H1 (cell line): ENCODE data around the gene FAH. TPM values are rescaled to one million over a fixed set of nuclear protein-coding genes. Genes with fewer than 3 reads are reported as not detected.

Experiments used
- CTCF ChIA-PET: fragments of 300-600 bp; sonication (Branson Sonifier 250); formaldehyde crosslinking; loops from one replicate; lab custom pipeline; 2021; ENCODE audit not compliant: partially characterized antibody; lab: Charles Lee
- POLR2A ChIA-PET: fragments of 300-600 bp; sonication (Branson Sonifier 250); formaldehyde crosslinking; loops from one replicate; lab custom pipeline; 2021; ENCODE audit warnings: inconsistent platforms; ENCODE audit not compliant: partially characterized antibody; lab: Charles Lee
- DNase-seq, 2 experiments: peaks; one replicate each; pipeline versions ENCODE4 v3.0.0 to v3.0.0-alpha.2; 2010 to 2022; ENCODE audit warnings: low spot score in 2 of 2, low read depth in 1 of 2, mixed read lengths in 1 of 2
- FAIRE-seq: peaks from 2 replicates; lab custom pipeline; 2011; peaks lifted over from hg19 to GRCh38; lab: Jason Lieb, UNC
- H2AFZ ChIP-seq: 2 replicates; pipeline ENCODE4 v1.8.1; 2012; ENCODE audit warnings: low read length, inconsistent platforms
- H2AK5ac ChIP-seq: 2 replicates; pipeline ENCODE4 v1.6.1; 2013; ENCODE audit warnings: low read depth, low read length
- H2BK120ac ChIP-seq: replicated peaks from 2 replicates; pipeline ENCODE3; 2013; ENCODE audit warnings: low read depth, low read length, inconsistent platforms
- H2BK12ac ChIP-seq: 2 replicates; pipeline ENCODE4 v1.6.1; 2013; ENCODE audit warnings: low read depth, low read length
- H2BK15ac ChIP-seq: 2 replicates; pipeline ENCODE4 v1.6.1; 2013; ENCODE audit warnings: low read length
- H2BK20ac ChIP-seq: 2 replicates; pipeline ENCODE4 v1.6.1; 2013; ENCODE audit warnings: low read length
- H2BK5ac ChIP-seq: 2 replicates; pipeline ENCODE4 v1.6.1; 2013; ENCODE audit warnings: low read depth, low read length
- H3K14ac ChIP-seq: 2 replicates; pipeline ENCODE4 v1.6.1; 2013; ENCODE audit warnings: inconsistent platforms; ENCODE audit not compliant: insufficient read length
- H3K18ac ChIP-seq: 2 replicates; pipeline ENCODE4 v1.6.1; 2013; ENCODE audit warnings: low read length; ENCODE audit errors: extremely low read depth
- H3K23ac ChIP-seq: 2 replicates; pipeline ENCODE4 v1.6.1; 2013; ENCODE audit warnings: inconsistent platforms; ENCODE audit not compliant: insufficient read length
- H3K23me2 ChIP-seq: 2 replicates; pipeline ENCODE4 v1.6.1; 2013; ENCODE audit warnings: low read depth, low read length
- H3K27ac ChIP-seq: 2 replicates; pipeline ENCODE4 v1.6.1; 2011; ENCODE audit warnings: low read depth, low read length, inconsistent platforms
- H3K27me3 ChIP-seq, 4 experiments: replicated peaks in 1 of 4; 1 replicate in 1 of 4; 2 replicates in 3 of 4; pipeline versions ENCODE4 v1.6.1 to v1.8.1; 2011 to 2013; ENCODE audit warnings: low read length in 3 of 4, mild to moderate bottlenecking in 3 of 4, inconsistent platforms in 2 of 4, mixed read lengths in 2 of 4, moderate library complexity in 1 of 4; ENCODE audit not compliant: control insufficient read depth in 3 of 4, insufficient read depth in 3 of 4; ENCODE audit errors: extremely low read depth in 1 of 4
- H3K36me3 ChIP-seq, 4 experiments: 2 replicates each; pipeline versions ENCODE4 v1.6.1 to v1.8.1; 2011 to 2013; ENCODE audit warnings: mild to moderate bottlenecking in 4 of 4, low read length in 3 of 4, moderate library complexity in 2 of 4, control low read depth in 1 of 4, inconsistent platforms in 1 of 4; ENCODE audit not compliant: insufficient read depth in 4 of 4, control insufficient read depth in 2 of 4
- H3K4ac ChIP-seq: replicated peaks from 2 replicates; pipeline ENCODE3; 2013; ENCODE audit warnings: low read length, low read depth, mixed read lengths, inconsistent platforms; ENCODE audit not compliant: insufficient read length
- H3K4me1 ChIP-seq, 4 experiments: replicated peaks in 1 of 4; 1 replicate in 1 of 4; 2 replicates in 3 of 4; pipeline versions ENCODE4 v1.6.1 to v1.8.1; 2011 to 2013; ENCODE audit warnings: low read length in 3 of 4, inconsistent platforms in 2 of 4, mixed read lengths in 1 of 4; ENCODE audit not compliant: insufficient read depth in 4 of 4, control insufficient read depth in 3 of 4
- H3K4me2 ChIP-seq, 2 experiments: 2 replicates each; pipeline versions ENCODE4 v1.6.1 to v1.8.1; 2011 to 2013; ENCODE audit warnings: low read depth in 2 of 2, low read length in 2 of 2, control low read depth in 1 of 2, inconsistent platforms in 1 of 2, mild to moderate bottlenecking in 1 of 2; ENCODE audit not compliant: insufficient read depth in 1 of 2
- H3K4me3 ChIP-seq, 4 experiments: fragments of 200-600, 300-600 bp in 1 of 4; sonication (generic), shearing (Covaris generic), sonication (Bioruptor Twin) in 1 of 4; 2 replicates each; pipeline versions ENCODE4 v1.5.1 to v1.8.1; 2011 to 2016; ENCODE audit warnings: low read length in 4 of 4, low read depth in 3 of 4, control low read depth in 2 of 4, inconsistent platforms in 2 of 4, mild to moderate bottlenecking in 2 of 4, mixed read lengths in 1 of 4, moderate library complexity in 1 of 4; ENCODE audit not compliant: insufficient read depth in 2 of 4; ENCODE audit errors: extremely low read depth in 1 of 4
- H3K56ac ChIP-seq: replicated peaks from 2 replicates; pipeline ENCODE3; 2013; ENCODE audit warnings: low read depth, mild to moderate bottlenecking, mixed read lengths, low read length, inconsistent platforms; ENCODE audit not compliant: insufficient read length
- H3K79me1 ChIP-seq: 2 replicates; pipeline ENCODE4 v1.6.1; 2013; ENCODE audit warnings: low read depth, low read length, control low read depth
- H3K79me2 ChIP-seq, 2 experiments: 2 replicates each; pipeline versions ENCODE4 v1.6.1 to v1.8.1; 2012 to 2013; ENCODE audit warnings: low read length in 2 of 2, mild to moderate bottlenecking in 2 of 2, inconsistent platforms in 1 of 2; ENCODE audit not compliant: insufficient read depth in 2 of 2, control insufficient read depth in 1 of 2
- H3K9ac ChIP-seq, 4 experiments: replicated peaks in 1 of 4; 1 replicate in 1 of 4; 2 replicates in 3 of 4; pipeline versions ENCODE4 v1.6.1 to v1.8.1; 2011 to 2013; ENCODE audit warnings: low read depth in 3 of 4, low read length in 3 of 4, control low read depth in 2 of 4, mild to moderate bottlenecking in 2 of 4, moderate library complexity in 2 of 4, inconsistent platforms in 1 of 4; ENCODE audit errors: extremely low read depth in 1 of 4
- H3K9me3 ChIP-seq, 2 experiments: 2 replicates each; pipeline versions ENCODE4 v1.6.1 to v1.8.1; 2012 to 2013; ENCODE audit warnings: mild to moderate bottlenecking in 2 of 2, moderate library complexity in 2 of 2, control low read depth in 1 of 2, inconsistent platforms in 1 of 2, low read depth in 1 of 2, low read length in 1 of 2, mixed read lengths in 1 of 2; ENCODE audit not compliant: insufficient read depth in 2 of 2
- H4K20me1 ChIP-seq, 2 experiments: replicated peaks in 1 of 2; 2 replicates each; pipeline versions ENCODE3 to v1.8.1; 2011 to 2013; ENCODE audit warnings: inconsistent platforms in 2 of 2, low read length in 2 of 2, mild to moderate bottlenecking in 1 of 2; ENCODE audit not compliant: insufficient read depth in 2 of 2, control insufficient read depth in 1 of 2
- H4K5ac ChIP-seq: 2 replicates; pipeline ENCODE4 v1.6.1; 2013; ENCODE audit warnings: low read length, low read depth, mixed read lengths, inconsistent platforms; ENCODE audit not compliant: insufficient read length
- H4K8ac ChIP-seq: 2 replicates; pipeline ENCODE4 v1.8.0; 2013; ENCODE audit warnings: mild to moderate bottlenecking, moderate library complexity, low read length, inconsistent platforms; ENCODE audit not compliant: insufficient read depth; ENCODE audit errors: extremely low read depth
- H4K91ac ChIP-seq: replicated peaks from 2 replicates; pipeline ENCODE3; 2013; ENCODE audit warnings: low read length, mixed read lengths, inconsistent platforms; ENCODE audit not compliant: insufficient read length
- CBX8 ChIP-seq: fragments of 300-800, 300-1000 bp; sonication (generic); IDR thresholded peaks from 2 replicates; pipeline ENCODE4 v1.7.1; 2016; ENCODE audit warnings: low read depth, low read length, borderline replicate concordance
- EGR1 ChIP-seq: IDR thresholded peaks from 2 replicates; pipeline ENCODE4 v1.6.1; 2011; ENCODE audit warnings: low read depth, low read length, borderline replicate concordance
- FOSL1 ChIP-seq: IDR thresholded peaks from 2 replicates; pipeline ENCODE4 v1.6.1; 2011; ENCODE audit warnings: mild to moderate bottlenecking, low read depth, low read length, moderate library complexity; ENCODE audit not compliant: insufficient read depth
- KDM1A ChIP-seq: fragments of 200-600, 300-600 bp; sonication (generic); IDR thresholded peaks from 2 replicates; pipeline ENCODE4 v1.7.1; 2016; ENCODE audit warnings: mild to moderate bottlenecking, low read length, borderline replicate concordance
- MAFK ChIP-seq: IDR thresholded peaks from 2 replicates; pipeline ENCODE4 v1.6.1; 2012; ENCODE audit warnings: low read depth, mild to moderate bottlenecking, improper control_type of control experiment, low read length
- NRF1 ChIP-seq: IDR thresholded peaks from 2 replicates; pipeline ENCODE4 v1.6.1; 2011; ENCODE audit warnings: mild to moderate bottlenecking, low read depth, low read length, improper control_type of control experiment
- RNF2 ChIP-seq: fragments of 200-900, 300-1000 bp; sonication (generic); IDR thresholded peaks from 2 replicates; pipeline ENCODE4 v1.7.1; 2016; ENCODE audit warnings: borderline replicate concordance, low read depth, mild to moderate bottlenecking, antibody characterized with exemption, low read length; ENCODE audit not compliant: poor library complexity, severe bottlenecking; ENCODE audit errors: missing control alignments
- SP1 ChIP-seq: IDR thresholded peaks from 2 replicates; pipeline ENCODE4 v1.6.1; 2011; ENCODE audit warnings: low read depth, low read length
- WGBS, 2 experiments: shearing (Covaris generic) in 1 of 2; methylation state at CpG; one replicate each; pipeline versions ENCODE4 v1.1.6 to v1.1.7; 2013 to 2015; ENCODE audit warnings: low lambda C conversion rate in 2 of 2, mixed read lengths in 2 of 2, inconsistent platforms in 1 of 2, low coverage in 1 of 2, missing lambda C conversion rate in 1 of 2; ENCODE audit not compliant: insufficient replicate concordance in 2 of 2, insufficient coverage in 1 of 2, insufficient read length in 1 of 2; ENCODE audit errors: extremely low coverage in 1 of 2, missing lambda C conversion rate in 1 of 2; 5-methylcytosine and 5-hydroxymethylcytosine counted together
- polyA plus RNA-seq, 7 experiments: library from polyadenylated mRNA; depleted of rRNA in 3 of 7; stranded (reverse) in 5 of 7; unstranded in 2 of 7; fragments of >200 nt in 5 of 7; fragments of 200-250 nt in 2 of 7; gene quantifications; 1 replicate in 5 of 7; 2 replicates in 1 of 7; 4 replicates in 1 of 7; pipeline versions ENCODE4 v1.2.1 to v1.2.3, GENCODE V29; 2011 to 2013; ENCODE audit warnings: missing spikeins in 2 of 7, mixed read lengths in 2 of 7
- total RNA-seq: library from RNA; stranded (reverse); fragmentation: NEBNext Ultra II Directional; extraction: Animal tissue kit (Norgen Biotek cat#: 25700); gene quantifications from 2 replicates; pipeline ENCODE4 v1.2.1, GENCODE V29; 2021
- TF ChIP-seq, protein P1 (sequence below): IDR thresholded peaks from 2 replicates; pipeline ENCODE4 v1.6.1; 2012; ENCODE audit warnings: inconsistent platforms
- TF ChIP-seq, protein P2 (sequence below), 3 experiments: IDR thresholded peaks; 1 replicate in 2 of 3; 2 replicates in 1 of 3; pipeline versions ENCODE4 v1.5.1 to v1.6.1; 2011; ENCODE audit warnings: low read length in 3 of 3, mild to moderate bottlenecking in 3 of 3, inconsistent platforms in 2 of 3, low read depth in 1 of 3, moderate library complexity in 1 of 3; ENCODE audit not compliant: insufficient read depth in 1 of 3; ENCODE audit errors: control extremely low read depth in 1 of 3

FAH gene
- total and polyA plus RNA-seq, 2 of the 8 experiments (the other 6 are each of a cell fraction or from before 2014, with no cell fraction given), result 20.0 to 21.7 TPM

DNA sequence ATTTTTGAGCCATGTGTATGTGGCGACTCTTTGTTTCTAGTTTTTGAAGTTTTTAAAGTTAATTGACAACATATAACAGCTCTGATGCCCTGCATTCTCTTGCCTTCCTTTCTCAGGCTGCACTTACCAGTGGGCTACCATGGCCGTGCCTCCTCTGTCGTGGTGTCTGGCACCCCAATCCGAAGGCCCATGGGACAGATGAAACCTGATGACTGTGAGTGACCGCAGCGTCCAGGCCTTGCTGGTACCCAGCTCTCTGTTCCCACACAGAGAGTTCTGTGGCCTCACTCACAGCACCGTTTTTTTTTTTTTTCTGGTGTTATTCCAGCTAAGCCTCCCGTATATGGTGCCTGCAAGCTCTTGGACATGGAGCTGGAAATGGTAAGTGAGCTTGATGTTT is 15.1 kb downstream of the FAH start:
- Histone ChIP-seq H2BK120ac (no peak overlapping the region), H3K14ac (no peak overlapping the region), H3K23ac (no peak overlapping the region), H3K27me3 (no peaks in the 10 kb centered on the region), H4K91ac (no peak overlapping the region), H3K79me1 (no peaks in the 10 kb centered on the region), H3K79me2 (no peaks in the 10 kb centered on the region), H3K56ac (no peak overlapping the region), H2AFZ (no peak overlapping the region), H3K23me2 (no peaks in the 10 kb centered on the region), H3K4me1 (no peaks in the 10 kb centered on the region), H4K5ac (no peak overlapping the region), H2BK15ac (no peak overlapping the region), H3K4me2 (no peak overlapping the region), H2BK20ac (no peak overlapping the region), H4K8ac (no peak overlapping the region), H2BK5ac (no peak overlapping the region), H3K4me3 (no peak overlapping the region), H2BK12ac (no peak overlapping the region), H3K4ac (no peak overlapping the region), H3K36me3 (peaks cover 0 to 7% (median 2%) of the 10 kb centered on the region in 4 experiments; a peak in 1 of 8 replicates), H4K20me1 (no peaks in the 10 kb centered on the region), H3K18ac (no peak overlapping the region), H3K9ac (no peak overlapping the region), H3K27ac (no peak overlapping the region), H2AK5ac (no peak overlapping the region), H3K9me3 (no peaks in the 10 kb centered on the region)
- 84% methylated on average over 8 of the region's 8 CpGs; no CpG with 5 or more reads in 1 of the 2 experiments for WGBS, 2 experiments
- FAIRE-seq (no peak), DNase-seq (no peak)
- ChIA-PET CTCF (interaction anchor here (0.6 to 1.5 kb wide), 6 partner anchors 12 to 89 kb away, joined by 3 to 4 read pairs (median 3); no protein-coding TSS in a partner anchor), POLR2A (interaction anchor here (0.6 to 1.3 kb wide), 3 partner anchors 10 to 165 kb away, joined by 3 to 7 read pairs (median 3); no protein-coding TSS in a partner anchor)
- TF ChIP-seq, protein P1, sequence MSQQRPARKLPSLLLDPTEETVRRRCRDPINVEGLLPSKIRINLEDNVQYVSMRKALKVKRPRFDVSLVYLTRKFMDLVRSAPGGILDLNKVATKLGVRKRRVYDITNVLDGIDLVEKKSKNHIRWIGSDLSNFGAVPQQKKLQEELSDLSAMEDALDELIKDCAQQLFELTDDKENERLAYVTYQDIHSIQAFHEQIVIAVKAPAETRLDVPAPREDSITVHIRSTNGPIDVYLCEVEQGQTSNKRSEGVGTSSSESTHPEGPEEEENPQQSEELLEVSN, result no peak
- TF ChIP-seq MAFK (no peak), FOSL1 (no peak), EGR1 (no peak), NRF1 (no peak), RNF2 (no peak), KDM1A (no peak), SP1 (no peak), CBX8 (no peak)
- TF ChIP-seq, protein P2, sequence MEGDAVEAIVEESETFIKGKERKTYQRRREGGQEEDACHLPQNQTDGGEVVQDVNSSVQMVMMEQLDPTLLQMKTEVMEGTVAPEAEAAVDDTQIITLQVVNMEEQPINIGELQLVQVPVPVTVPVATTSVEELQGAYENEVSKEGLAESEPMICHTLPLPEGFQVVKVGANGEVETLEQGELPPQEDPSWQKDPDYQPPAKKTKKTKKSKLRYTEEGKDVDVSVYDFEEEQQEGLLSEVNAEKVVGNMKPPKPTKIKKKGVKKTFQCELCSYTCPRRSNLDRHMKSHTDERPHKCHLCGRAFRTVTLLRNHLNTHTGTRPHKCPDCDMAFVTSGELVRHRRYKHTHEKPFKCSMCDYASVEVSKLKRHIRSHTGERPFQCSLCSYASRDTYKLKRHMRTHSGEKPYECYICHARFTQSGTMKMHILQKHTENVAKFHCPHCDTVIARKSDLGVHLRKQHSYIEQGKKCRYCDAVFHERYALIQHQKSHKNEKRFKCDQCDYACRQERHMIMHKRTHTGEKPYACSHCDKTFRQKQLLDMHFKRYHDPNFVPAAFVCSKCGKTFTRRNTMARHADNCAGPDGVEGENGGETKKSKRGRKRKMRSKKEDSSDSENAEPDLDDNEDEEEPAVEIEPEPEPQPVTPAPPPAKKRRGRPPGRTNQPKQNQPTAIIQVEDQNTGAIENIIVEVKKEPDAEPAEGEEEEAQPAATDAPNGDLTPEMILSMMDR (IDR thresholded peaks at IDR 0.05; ENCODE audit: control extremely low read depth in 1 of 3, insufficient read depth in 1 of 3, low read depth in 1 of 3, low read length in 3 of 3), result no peak
